ENCODE measurements around the gene RNU5B-1.
"Not testable (repeated sequence)": the region's sequence is repeated elsewhere in the genome, so short reads cannot be mapped to it uniquely, and the experiment has no call there.

The RNU5B-1 gene

DNA sequence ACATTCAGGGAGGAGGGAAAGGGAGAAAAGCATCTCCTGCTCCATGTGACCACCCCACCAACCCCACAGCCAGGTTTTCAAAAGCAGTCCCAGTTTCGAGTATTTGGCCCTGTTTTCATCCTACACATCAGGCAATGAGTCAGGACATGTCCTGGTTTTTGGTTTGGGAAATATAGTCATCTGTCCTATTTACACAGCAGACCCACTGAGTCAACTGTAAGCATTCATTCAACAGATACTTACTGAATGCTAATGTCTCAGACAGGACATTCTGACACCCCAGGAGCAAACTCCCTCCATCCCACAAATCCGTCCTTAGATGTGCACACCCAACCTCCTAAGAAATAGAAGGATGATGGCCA is 40.4 kb downstream of the RNU5B-1 start:
- TF ChIP-seq ZFX (IDR thresholded peaks at IDR 0.05; ENCODE audit: borderline replicate concordance), result no peak
- TF ChIP-seq, protein P1, sequence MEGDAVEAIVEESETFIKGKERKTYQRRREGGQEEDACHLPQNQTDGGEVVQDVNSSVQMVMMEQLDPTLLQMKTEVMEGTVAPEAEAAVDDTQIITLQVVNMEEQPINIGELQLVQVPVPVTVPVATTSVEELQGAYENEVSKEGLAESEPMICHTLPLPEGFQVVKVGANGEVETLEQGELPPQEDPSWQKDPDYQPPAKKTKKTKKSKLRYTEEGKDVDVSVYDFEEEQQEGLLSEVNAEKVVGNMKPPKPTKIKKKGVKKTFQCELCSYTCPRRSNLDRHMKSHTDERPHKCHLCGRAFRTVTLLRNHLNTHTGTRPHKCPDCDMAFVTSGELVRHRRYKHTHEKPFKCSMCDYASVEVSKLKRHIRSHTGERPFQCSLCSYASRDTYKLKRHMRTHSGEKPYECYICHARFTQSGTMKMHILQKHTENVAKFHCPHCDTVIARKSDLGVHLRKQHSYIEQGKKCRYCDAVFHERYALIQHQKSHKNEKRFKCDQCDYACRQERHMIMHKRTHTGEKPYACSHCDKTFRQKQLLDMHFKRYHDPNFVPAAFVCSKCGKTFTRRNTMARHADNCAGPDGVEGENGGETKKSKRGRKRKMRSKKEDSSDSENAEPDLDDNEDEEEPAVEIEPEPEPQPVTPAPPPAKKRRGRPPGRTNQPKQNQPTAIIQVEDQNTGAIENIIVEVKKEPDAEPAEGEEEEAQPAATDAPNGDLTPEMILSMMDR (IDR thresholded peaks at IDR 0.05), result no peak
- no peak overlapping the region for H3K27ac ChIP-seq

DNA sequence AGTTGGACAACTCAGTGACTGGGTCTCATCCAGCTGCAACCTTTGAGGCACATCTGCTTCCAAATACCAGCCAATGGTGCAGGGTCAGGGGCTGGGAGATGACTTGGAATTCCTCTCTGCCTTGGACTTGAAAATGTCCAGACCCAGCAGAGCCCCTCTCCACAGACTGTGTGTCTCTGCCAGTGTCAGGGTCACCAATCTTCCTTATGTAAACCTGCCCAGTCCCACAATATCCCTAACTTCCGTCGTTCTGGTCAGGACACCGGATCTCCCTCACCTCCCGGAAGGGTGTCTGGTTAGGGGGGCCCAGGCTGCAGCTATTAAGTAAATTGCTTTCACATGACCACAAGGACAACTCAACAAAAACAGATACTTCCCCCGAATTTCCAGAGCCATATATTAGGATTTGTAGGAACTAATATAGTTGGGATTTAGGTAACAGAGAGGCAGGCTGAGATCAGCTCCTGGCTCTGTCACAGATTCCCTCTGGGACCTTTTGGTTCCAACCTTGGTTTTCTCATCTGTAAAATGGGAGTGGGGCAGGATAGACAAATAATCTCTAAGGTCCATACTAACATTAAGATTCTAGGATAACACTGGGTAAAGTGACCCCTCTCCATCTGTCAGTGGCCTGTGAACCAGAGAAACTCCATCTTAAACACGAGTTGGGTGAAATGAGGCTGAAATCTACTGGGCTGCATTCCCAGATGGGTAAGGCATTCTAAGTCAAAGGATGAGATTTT is 42.5 kb downstream of the RNU5B-1 start:
- no peak for TF ChIP-seq ZFX (IDR thresholded peaks at IDR 0.05; ENCODE audit: borderline replicate concordance)
- TF ChIP-seq, protein P1 (IDR thresholded peaks at IDR 0.05), result no peak
- no peak overlapping the region for H3K27ac ChIP-seq

DNA sequence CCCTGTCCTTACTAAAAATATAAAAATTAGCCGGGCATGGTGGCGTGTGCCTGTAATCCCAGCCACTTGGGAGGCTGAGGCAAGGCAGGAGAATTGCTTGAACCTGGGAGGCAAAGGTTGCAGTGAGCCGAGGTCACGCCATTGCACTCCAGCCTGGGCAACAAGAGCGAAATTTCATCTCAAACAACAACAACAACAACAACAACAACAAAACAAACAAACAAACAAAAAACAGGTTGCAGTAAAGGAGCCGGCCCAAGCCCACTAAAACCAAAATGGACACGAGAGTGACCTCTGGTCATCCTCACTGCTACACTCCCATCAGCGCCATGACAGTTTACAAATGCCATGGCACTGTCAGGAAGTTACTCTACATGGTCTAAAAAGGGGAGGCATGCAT is 43.3 kb downstream of the RNU5B-1 start:
- not testable (repeated sequence) for H3K27ac ChIP-seq

DNA sequence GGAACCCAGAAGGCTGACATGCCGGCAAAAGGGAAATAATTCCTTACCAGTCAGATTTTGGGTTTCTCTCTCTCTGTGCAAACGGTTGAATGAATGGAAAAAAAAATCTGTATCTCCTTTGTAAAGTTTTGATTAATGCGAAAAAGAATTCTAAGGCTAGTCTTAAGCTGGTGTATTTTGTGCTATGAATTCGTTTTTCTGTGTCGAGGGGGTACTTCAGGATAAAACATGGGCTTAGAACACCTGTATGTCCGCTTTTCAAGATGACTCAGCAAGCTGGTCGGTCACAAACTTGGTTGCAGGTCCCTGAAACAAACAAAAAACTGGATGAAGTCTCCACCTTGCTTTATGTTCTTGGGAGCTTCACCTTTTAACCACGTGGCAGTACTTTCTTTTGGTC is 44.9 kb downstream of the RNU5B-1 start:
- H3K27ac ChIP-seq, result no peak overlapping the region
- no peak for TF ChIP-seq ZFX (IDR thresholded peaks at IDR 0.05; ENCODE audit: borderline replicate concordance)
- TF ChIP-seq, protein P1 (IDR thresholded peaks at IDR 0.05), result no peak

DNA sequence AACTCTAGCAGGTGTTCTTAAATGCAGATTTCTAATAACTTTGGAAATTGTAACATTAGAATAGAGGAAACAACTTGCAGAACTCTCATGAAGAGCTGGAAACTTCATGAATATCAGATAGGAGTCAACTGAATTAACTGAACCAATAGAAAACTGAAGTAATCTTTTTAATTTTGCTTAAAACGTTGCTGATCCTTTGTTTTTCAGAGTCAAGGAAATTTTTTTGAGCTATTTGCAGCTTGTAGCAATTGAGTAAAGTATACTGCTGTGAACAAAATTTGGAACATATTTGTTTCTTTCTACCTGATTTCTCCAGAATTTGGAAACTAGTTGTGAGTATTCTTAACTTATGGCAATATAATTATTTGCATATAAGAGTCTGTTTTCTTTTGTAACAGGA is 47.5 kb downstream of the RNU5B-1 start:
- H3K27ac ChIP-seq, result not testable (repeated sequence)

Measured in 22Rv1 (cell line).